ENCODE results near the gene RBKS. TPM values are rescaled to one million over a fixed set of nuclear protein-coding genes. Genes with fewer than 3 reads are reported as not detected.

The RBKS gene
- total and polyA plus RNA-seq, 8 donors: 1.5 to 3.9 (median 2.4) TPM

DNA sequence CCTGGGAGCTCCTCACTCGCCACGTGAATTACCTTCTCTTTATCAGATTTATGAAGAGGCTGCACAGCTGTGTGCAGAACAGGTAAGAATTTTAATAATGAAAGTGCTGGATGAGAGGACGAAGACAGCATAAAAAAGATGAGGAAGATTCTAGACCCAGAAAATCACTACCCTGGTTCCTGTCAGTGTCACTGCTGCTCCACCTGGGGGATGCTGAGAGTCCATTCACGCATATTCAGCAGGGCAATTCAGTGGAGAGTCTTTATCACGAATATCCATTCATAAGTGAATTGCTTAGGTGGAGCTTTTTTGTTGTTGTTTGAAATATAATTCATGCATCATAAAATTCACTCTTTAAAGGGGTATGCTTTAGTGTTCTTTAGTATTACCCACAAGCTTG lies 66.6 kb downstream of the RBKS start:
- Histone ChIP-seq H3K36me3 (no peaks in the 10 kb centered on the region), H3K27ac (no peak overlapping the region), H3K4me1 (no peaks in the 10 kb centered on the region), H3K9me3 (no peaks in the 10 kb centered on the region), H3K4me3 (no peak overlapping the region), H3K27me3 (no peaks in the 10 kb centered on the region)
- FAIRE-seq (no peak), ATAC-seq (no peak), DNase-seq (no peak)
- TF ChIP-seq, protein P1, sequence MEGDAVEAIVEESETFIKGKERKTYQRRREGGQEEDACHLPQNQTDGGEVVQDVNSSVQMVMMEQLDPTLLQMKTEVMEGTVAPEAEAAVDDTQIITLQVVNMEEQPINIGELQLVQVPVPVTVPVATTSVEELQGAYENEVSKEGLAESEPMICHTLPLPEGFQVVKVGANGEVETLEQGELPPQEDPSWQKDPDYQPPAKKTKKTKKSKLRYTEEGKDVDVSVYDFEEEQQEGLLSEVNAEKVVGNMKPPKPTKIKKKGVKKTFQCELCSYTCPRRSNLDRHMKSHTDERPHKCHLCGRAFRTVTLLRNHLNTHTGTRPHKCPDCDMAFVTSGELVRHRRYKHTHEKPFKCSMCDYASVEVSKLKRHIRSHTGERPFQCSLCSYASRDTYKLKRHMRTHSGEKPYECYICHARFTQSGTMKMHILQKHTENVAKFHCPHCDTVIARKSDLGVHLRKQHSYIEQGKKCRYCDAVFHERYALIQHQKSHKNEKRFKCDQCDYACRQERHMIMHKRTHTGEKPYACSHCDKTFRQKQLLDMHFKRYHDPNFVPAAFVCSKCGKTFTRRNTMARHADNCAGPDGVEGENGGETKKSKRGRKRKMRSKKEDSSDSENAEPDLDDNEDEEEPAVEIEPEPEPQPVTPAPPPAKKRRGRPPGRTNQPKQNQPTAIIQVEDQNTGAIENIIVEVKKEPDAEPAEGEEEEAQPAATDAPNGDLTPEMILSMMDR (IDR thresholded peaks at IDR 0.05): no peak
- 90 to 95% methylated on average over 5 of the region's 5 CpGs for WGBS, 2 donors
- intact Hi-C loops (cut with DNase I): no loop called here

DNA sequence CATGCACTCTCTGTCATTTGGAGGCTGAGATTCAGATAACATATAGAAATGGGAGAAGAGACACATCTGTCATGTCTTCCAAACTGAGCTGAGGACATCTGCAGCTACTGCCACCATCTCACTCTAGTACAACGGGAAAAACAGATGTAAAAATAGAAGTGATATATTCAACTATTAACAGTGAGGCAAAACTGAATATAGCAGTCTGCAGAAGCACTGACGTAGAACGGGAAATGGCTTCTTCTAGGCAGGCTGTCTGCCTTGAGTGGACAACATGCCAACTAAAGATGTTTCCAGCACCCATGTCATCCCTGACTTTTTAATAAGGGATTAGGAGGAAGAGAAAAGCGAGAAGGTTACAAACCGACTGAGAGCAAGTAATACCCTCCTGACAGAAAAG lies 67.1 kb downstream of the RBKS start:
- DNase-seq: no peak
- Histone ChIP-seq H3K4me3 (no peak overlapping the region), H3K36me3 (no peaks in the 10 kb centered on the region), H3K4me1 (no peaks in the 10 kb centered on the region), H3K27ac (no peak overlapping the region), H3K27me3 (no peaks in the 10 kb centered on the region), H3K9me3 (no peaks in the 10 kb centered on the region)
- TF ChIP-seq, protein P1 (IDR thresholded peaks at IDR 0.05): no peak
- intact Hi-C loops (cut with DNase I): no loop called here
- 89 to 93% methylated on average over 5 of the region's 5 CpGs for WGBS, 2 donors
- FAIRE-seq: no peak
- ATAC-seq: no peak

DNA sequence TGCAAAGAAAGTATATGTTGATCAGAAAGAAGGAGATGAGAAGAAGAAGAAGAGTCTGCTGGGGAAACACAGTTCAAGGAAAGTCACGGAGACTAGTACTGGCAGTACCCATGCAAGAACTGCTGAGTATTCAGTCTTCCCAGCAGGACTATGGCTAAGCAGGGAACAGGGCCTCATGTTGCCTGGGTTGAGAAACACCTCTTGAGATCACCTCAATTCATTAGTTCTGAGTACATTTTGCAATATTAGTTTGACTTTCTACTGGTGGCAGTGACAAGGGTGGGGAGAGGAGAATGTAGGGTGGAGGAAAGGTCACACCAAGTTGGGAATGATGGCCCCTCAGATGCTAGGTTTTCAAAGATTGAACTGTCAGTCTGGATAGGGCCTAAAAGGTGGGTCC lies 68.1 kb downstream of the RBKS start:
- intact Hi-C loops (cut with DNase I): no loop called here

DNA sequence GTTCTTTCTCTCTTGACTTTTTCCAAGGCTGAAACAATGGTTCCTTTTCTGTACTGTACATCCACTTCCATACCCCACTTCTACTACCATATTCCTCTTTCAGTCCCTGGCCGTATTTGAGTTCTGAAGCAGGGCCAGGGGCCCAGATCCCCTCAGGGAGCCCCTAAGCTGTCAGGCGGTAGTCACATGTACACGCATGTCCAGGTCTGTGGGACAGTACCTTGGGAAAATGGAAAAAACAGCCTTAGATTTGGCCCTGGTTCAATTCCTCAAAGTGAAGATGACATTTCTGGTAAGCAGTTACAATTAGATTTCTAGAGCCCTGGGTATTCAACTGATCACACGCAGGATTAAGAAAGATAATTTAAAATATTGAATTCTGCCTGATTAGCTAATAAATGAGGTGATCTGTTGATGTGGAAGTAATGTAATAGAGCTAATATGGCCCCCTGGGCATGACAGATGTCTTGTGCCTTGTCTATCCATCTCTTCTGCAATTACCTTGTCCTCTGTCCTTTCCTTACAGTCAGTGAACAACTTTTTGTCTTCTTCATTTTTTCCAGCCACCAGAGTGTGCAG lies 74.2 kb downstream of the RBKS start:
- no peak for FAIRE-seq
- no peak for ATAC-seq
- no peaks in the 10 kb centered on the region for H3K27me3 ChIP-seq
- H3K4me1 ChIP-seq: no peaks in the 10 kb centered on the region
- WGBS, 2 donors: 95 to 97% methylated on average over 4 of the region's 4 CpGs
- no peak overlapping the region for H3K4me3 ChIP-seq
- intact Hi-C loops (cut with DNase I): no loop called here
- no peaks in the 10 kb centered on the region for H3K36me3 ChIP-seq
- TF ChIP-seq, protein P1 (IDR thresholded peaks at IDR 0.05): no peak
- DNase-seq: no peak
- no peaks in the 10 kb centered on the region for H3K9me3 ChIP-seq
- H3K27ac ChIP-seq: no peak overlapping the region

More for the DNA sequence above, 68.1 kb downstream of the RBKS start:
- Histone ChIP-seq H3K36me3 (no peaks in the 10 kb centered on the region), H3K9me3 (no peaks in the 10 kb centered on the region), H3K27ac (no peak overlapping the region), H3K27me3 (no peaks in the 10 kb centered on the region), H3K4me3 (no peak overlapping the region), H3K4me1 (no peaks in the 10 kb centered on the region)
- TF ChIP-seq, protein P1 (IDR thresholded peaks at IDR 0.05): no peak
- 94 to 100% methylated on average over 1 of the region's 1 CpG for WGBS, 2 donors
- FAIRE-seq (no peak), DNase-seq (no peak), ATAC-seq (no peak)

DNA sequence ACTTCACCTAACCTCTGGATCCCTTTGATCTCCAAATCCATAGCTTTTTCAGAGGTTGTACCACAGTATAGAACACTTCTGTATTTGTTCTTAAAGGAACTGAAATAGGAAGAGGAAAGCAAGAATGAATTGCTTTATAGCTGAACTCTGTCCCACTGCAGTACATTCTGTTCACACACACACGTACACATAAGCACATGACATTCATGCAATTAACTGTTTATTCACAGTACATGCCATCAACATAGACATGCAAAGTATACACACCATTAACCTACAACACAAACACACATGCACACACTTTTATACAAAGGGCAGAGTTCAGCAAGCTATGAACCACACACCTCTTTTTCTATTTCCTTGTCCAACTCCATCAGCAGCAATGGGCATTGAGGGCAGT lies 75.4 kb downstream of the RBKS start:
- no peaks in the 10 kb centered on the region for H3K4me1 ChIP-seq
- ATAC-seq (no peak), FAIRE-seq (no peak), DNase-seq (no peak)
- H3K9me3 ChIP-seq: no peaks in the 10 kb centered on the region
- WGBS, 2 donors: 66 to 69% methylated on average over 1 of the region's 1 CpG
- no peaks in the 10 kb centered on the region for H3K36me3 ChIP-seq
- no peaks in the 10 kb centered on the region for H3K27me3 ChIP-seq
- no peak overlapping the region for H3K27ac ChIP-seq
- H3K4me3 ChIP-seq: no peak overlapping the region
- TF ChIP-seq, protein P1 (IDR thresholded peaks at IDR 0.05): no peak
- intact Hi-C loops (cut with DNase I): no loop called here
